Pancreas (tissue), 10 donors: Measurements from ENCODE around the gene SLC6A5. TPM values are rescaled to one million over a fixed set of nuclear protein-coding genes. Genes with fewer than 3 reads are reported as not detected.

Source experiments
- ATAC-seq, 4 donors: fragments of 200-7000 bp; cut with Tn5 transposase; one replicate each; pipeline versions ENCODE4 v1.8.0 to v1.9.1; 2020; ENCODE audit warnings: mild to moderate bottlenecking in 4 of 4, moderate library complexity in 4 of 4
- DNase-seq, 6 donors: peaks; one replicate each; pipeline ENCODE4 v3.0.0-alpha.2; 2020
- FAIRE-seq: peaks from 2 replicates; lab custom pipeline; 2012; peaks lifted over from hg19 to GRCh38; lab: Jason Lieb, UNC
- H3K27ac ChIP-seq, 4 donors: fragments of 200-600 bp; sonication (generic); 1 replicate in 3 of 4; 2 replicates in 1 of 4; pipeline versions ENCODE4 v1.5.0 to v1.8.0; 2020
- H3K27me3 ChIP-seq, 4 donors: fragments of 200-600 bp; one replicate each; pipeline ENCODE4 v1.8.0; 2021
- H3K36me3 ChIP-seq, 3 donors: fragments of 200-600 bp; sonication (generic) in 1 of 3; one replicate each; pipeline versions ENCODE4 v1.5.0 to v1.8.0; 2020 to 2021
- H3K4me1 ChIP-seq, 3 donors: fragments of 200-600 bp; one replicate each; pipeline ENCODE4 v1.8.0; 2021
- H3K4me3 ChIP-seq, 4 donors: fragments of 200-600 bp; sonication (generic) in 2 of 4; one replicate each; pipeline versions ENCODE4 v1.5.0 to v1.8.0; 2020 to 2021
- H3K9me3 ChIP-seq, 4 donors: fragments of 200-600 bp; one replicate each; pipeline ENCODE4 v1.8.0; 2021
- CTCF ChIP-seq, 4 donors: fragments of 200-600 bp; sonication (generic) in 3 of 4; IDR thresholded peaks; one replicate each; pipeline versions ENCODE4 v1.5.0 to v1.8.0; 2021; ENCODE audit warnings: antibody characterized with exemption in 4 of 4
- WGBS, 2 donors: extraction: QIAGEN DNeasy Blood & Tissue Kit; methylation state at CpG; one replicate each; pipeline ENCODE4 v1.1.7; 2013; 5-methylcytosine and 5-hydroxymethylcytosine counted together
- intact Hi-C, 3 donors: fragments of 100-400 bp; cut with DNase I; formaldehyde crosslinking; loops; one replicate each; pipeline versions ENCODE4 v1.11.1 to v1.14.2; 2022
- polyA plus RNA-seq, 2 donors: library from polyadenylated mRNA; stranded (reverse); fragments of 200-250 nt; gene quantifications; one replicate each; pipeline ENCODE4 v1.2.3, GENCODE V29; 2013
- total RNA-seq, 6 donors: library from RNA; stranded (reverse); fragmentation: NEBNext Ultra II Directional in 4 of 6; extraction: Animal tissue kit (Norgen Biotek cat#: 25700) in 4 of 6; gene quantifications; one replicate each; pipeline versions ENCODE4 v1.2.1 to v1.2.4, GENCODE V29; 2021 to 2023
- donor health status: healthy with polysubstance abuse.
- donor health status: DM: no; HTN: no; CAD: no; lungs with moderate emphysema.
- donor health status: DM: no; HTN: no; CAD: no.
- donor health status: control.
- donor health status: control.
- donor health status: Bipolar disorder and iron deficiency.
- donor health status: DM: yes; HTN: yes; CAD: no.
- donor health status: DM: no; HTN: no; CAD: no.
- donor health status: DM: no; HTN: no; CAD: no.
- donor health status: DM: yes; HTN: yes; CAD: no.

SLC6A5 gene
- total and polyA plus RNA-seq, 8 donors: not detected

GRCh38 chr11:20617346-20618005 is 18.1 kb downstream of the SLC6A5 start:
- ATAC-seq (no peak), FAIRE-seq (no peak), DNase-seq (no peak)
- no peaks in the 10 kb centered on the region for H3K4me1 ChIP-seq
- no peak overlapping the region for H3K27ac ChIP-seq
- H3K36me3 ChIP-seq: no peaks in the 10 kb centered on the region
- no peak for TF ChIP-seq CTCF (IDR thresholded peaks at IDR 0.05)
- no peaks in the 10 kb centered on the region for H3K9me3 ChIP-seq
- peaks cover 0 to 12% (median 0%) of the 10 kb centered on the region in 4 donors for H3K27me3 ChIP-seq
- intact Hi-C loops: no loop called here
- no peak overlapping the region for H3K4me3 ChIP-seq
- 30% methylated on average over 4 of the region's 4 CpGs for WGBS, 2 donors

DNA sequence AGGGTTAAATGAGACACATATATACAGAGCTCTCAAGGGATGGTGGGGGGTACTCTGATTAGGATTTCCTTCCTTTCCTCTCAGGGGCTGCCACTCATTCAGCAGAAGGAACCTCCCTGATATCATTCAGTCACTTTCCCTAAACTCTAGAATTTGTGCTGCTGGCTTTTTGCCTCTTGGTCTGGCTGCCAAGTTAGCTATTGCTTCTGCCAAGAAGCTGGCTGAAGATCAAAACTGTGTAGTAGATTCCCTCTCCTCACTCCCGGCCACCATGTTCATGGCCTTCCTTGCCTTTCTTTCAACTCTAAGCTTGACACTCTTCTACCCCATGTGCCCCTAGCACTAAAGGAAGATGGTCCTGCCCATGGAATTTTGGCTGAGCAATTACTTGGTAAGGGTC is 18.7 kb downstream of the SLC6A5 start:
- Histone ChIP-seq H3K4me1 (no peaks in the 10 kb centered on the region), H3K36me3 (no peaks in the 10 kb centered on the region), H3K27me3 (peaks cover 0 to 8% (median 0%) of the 10 kb centered on the region in 4 donors), H3K4me3 (no peak overlapping the region), H3K9me3 (no peaks in the 10 kb centered on the region), H3K27ac (no peak overlapping the region)
- intact Hi-C loops: no loop called here
- FAIRE-seq (no peak), DNase-seq (peak in 1 of 6 donors; percentile 20), ATAC-seq (peak in 1 of 4 donors; percentile 34)
- TF ChIP-seq CTCF (IDR thresholded peaks at IDR 0.05): no peak
- 10 to 17% methylated on average over 1 of the region's 1 CpG for WGBS, 2 donors

DNA sequence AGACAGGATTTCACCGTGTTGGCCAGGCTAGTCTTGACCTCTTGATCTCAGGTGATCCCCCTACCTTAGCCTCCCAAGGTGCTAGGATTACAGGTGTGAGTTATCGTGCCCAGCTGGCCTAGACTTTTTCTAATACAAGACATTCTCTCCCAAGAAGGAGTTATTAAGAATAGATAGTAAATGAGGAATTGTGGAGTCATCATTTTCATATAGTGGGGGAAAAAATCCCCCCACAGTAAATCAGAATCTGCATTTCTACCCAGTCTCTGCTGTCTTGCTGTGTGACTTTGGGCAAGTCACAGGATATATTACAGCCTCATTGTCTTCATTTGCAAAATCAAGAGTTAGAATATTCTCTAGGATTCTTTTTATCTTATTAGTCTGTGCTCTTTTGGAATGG is 21.6 kb downstream of the SLC6A5 start:
- Histone ChIP-seq H3K27me3 (peaks cover 0 to 8% (median 0%) of the 10 kb centered on the region in 4 donors), H3K4me3 (no peak overlapping the region), H3K27ac (no peak overlapping the region), H3K36me3 (no peaks in the 10 kb centered on the region), H3K4me1 (no peaks in the 10 kb centered on the region), H3K9me3 (no peaks in the 10 kb centered on the region)
- no peak for TF ChIP-seq CTCF (IDR thresholded peaks at IDR 0.05)
- DNase-seq: no peak
- intact Hi-C loops: no loop called here
- 52 to 53% methylated on average over 2 of the region's 2 CpGs for WGBS, 2 donors
- no peak for FAIRE-seq
- ATAC-seq: no peak

DNA sequence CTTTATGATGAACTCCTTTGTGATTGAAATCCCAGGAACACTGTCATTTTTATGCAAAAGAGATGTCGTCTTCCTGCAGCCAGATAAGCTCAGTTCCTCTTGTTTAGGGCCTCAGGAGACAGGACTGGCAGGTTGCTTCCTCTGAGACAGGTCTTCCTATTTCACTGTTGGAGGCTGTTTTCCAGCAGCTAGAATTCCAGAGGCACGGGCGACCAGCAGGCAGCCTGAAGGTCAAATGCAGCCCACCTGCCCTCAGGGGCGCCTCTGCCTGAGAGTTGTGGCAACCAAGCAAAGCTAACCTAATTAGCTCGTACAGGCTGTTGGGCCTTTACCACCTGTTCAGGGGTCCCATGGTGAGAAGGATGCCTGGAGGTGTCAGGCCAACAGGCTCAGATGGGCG is 22.3 kb downstream of the SLC6A5 start:
- no peak for DNase-seq
- TF ChIP-seq CTCF (IDR thresholded peaks at IDR 0.05): no peak

GRCh38 chr11:20623252-20623651 is 23.8 kb downstream of the SLC6A5 start:
- DNase-seq: no peak
- intact Hi-C loops: no loop called here
- 34 to 36% methylated on average over 4 of the region's 4 CpGs for WGBS, 2 donors
- Histone ChIP-seq H3K9me3 (no peaks in the 10 kb centered on the region), H3K27ac (no peak overlapping the region), H3K36me3 (no peaks in the 10 kb centered on the region), H3K4me1 (no peaks in the 10 kb centered on the region), H3K4me3 (no peak overlapping the region), H3K27me3 (no peaks in the 10 kb centered on the region)
- no peak for ATAC-seq
- no peak for FAIRE-seq
- TF ChIP-seq CTCF (IDR thresholded peaks at IDR 0.05): no peak

More for the DNA sequence above, 22.3 kb downstream of the SLC6A5 start:
- H3K27me3 ChIP-seq: peaks cover 0 to 8% (median 0%) of the 10 kb centered on the region in 4 donors
- H3K36me3 ChIP-seq: no peaks in the 10 kb centered on the region
- no peaks in the 10 kb centered on the region for H3K9me3 ChIP-seq
- WGBS, 2 donors: 37 to 49% methylated on average over 6 of the region's 6 CpGs
- H3K4me3 ChIP-seq: no peak overlapping the region
- no peaks in the 10 kb centered on the region for H3K4me1 ChIP-seq
- intact Hi-C loops: no loop called here
- FAIRE-seq (no peak), ATAC-seq (no peak)
- H3K27ac ChIP-seq: no peak overlapping the region
